Suppressor macrophage treated with lipopolysaccharide for 1 hour (primary cell): ENCODE measurements around the gene TRIP4.
A peak's percentile ranks its signal among the peaks of the same experiment; 100 is the strongest.
"Not testable (repeated sequence)": the region's sequence is repeated elsewhere in the genome, so short reads cannot be mapped to it uniquely, and the experiment has no call there.

Experiments used
- DNase-seq, 3 donors: peaks; one replicate each; pipeline ENCODE4 v3.0.0-alpha.2; 2020 to 2022

TRIP4 gene

GRCh38 chr15:64383760-64384159, 3.9 kb upstream of the TRIP4 start:
- DNase-seq, result no peak

GRCh38 chr15:64386291-64386690, 1.3 kb upstream of the TRIP4 start:
- DNase-seq, result no peak

- DNase-seq, result peak; percentile 16 to 53 (median 53)
Observed at GRCh38 chr15:64389036-64389435, 1.4 kb downstream of the TRIP4 start.

GRCh38 chr15:64392471-64392870, 4.8 kb downstream of the TRIP4 start:
- not testable (repeated sequence) for DNase-seq

- no peak for DNase-seq
Observed at GRCh38 chr15:64396789-64397188, 9.2 kb downstream of the TRIP4 start.

- no peak for DNase-seq
Observed at GRCh38 chr15:64398575-64398974, 10.9 kb downstream of the TRIP4 start.

- no peak for DNase-seq
Observed at GRCh38 chr15:64400583-64400982, 12.9 kb downstream of the TRIP4 start.

GRCh38 chr15:64412216-64412615, 24.6 kb downstream of the TRIP4 start:
- no peak for DNase-seq

- DNase-seq, result no peak
Observed at GRCh38 chr15:64422697-64423096, 35.1 kb downstream of the TRIP4 start.

GRCh38 chr15:64423970-64424369, 36.3 kb downstream of the TRIP4 start:
- no peak for DNase-seq

GRCh38 chr15:64425221-64425620, 37.6 kb downstream of the TRIP4 start:
- DNase-seq, result no peak

- peak; percentile 18 to 44 (median 42) for DNase-seq
Observed at GRCh38 chr15:64426845-64427465, 39.3 kb downstream of the TRIP4 start.

- no peak for DNase-seq
Observed at GRCh38 chr15:64429448-64429847, 41.8 kb downstream of the TRIP4 start.

GRCh38 chr15:64430000-64430735, 42.5 kb downstream of the TRIP4 start:
- no peak for DNase-seq

- DNase-seq, result no peak
Observed at GRCh38 chr15:64437982-64438381, 50.3 kb downstream of the TRIP4 start.

GRCh38 chr15:64438653-64439447, 51.2 kb downstream of the TRIP4 start:
- no peak for DNase-seq

GRCh38 chr15:64441852-64442251, 54.2 kb downstream of the TRIP4 start:
- no peak for DNase-seq

- no peak for DNase-seq
Observed at GRCh38 chr15:64443016-64443415, 55.4 kb downstream of the TRIP4 start.

GRCh38 chr15:64443747-64444621, 56.3 kb downstream of the TRIP4 start:
- peak in 2 of 3 donors; percentile 24 to 36 for DNase-seq

- no peak for DNase-seq
Observed at GRCh38 chr15:64444836-64445235, 57.2 kb downstream of the TRIP4 start.

- no peak for DNase-seq
Observed at GRCh38 chr15:64447536-64448315, 60.1 kb downstream of the TRIP4 start.
